H1 (cell line): ENCODE data around the gene GPR150. TPM values are rescaled to one million over a fixed set of nuclear protein-coding genes. Genes with fewer than 3 reads are reported as not detected.

ENCODE experiments used
- CTCF ChIA-PET: fragments of 300-600 bp; sonication (Branson Sonifier 250); formaldehyde crosslinking; loops from one replicate; lab custom pipeline; 2021; ENCODE audit not compliant: partially characterized antibody; lab: Charles Lee
- POLR2A ChIA-PET: fragments of 300-600 bp; sonication (Branson Sonifier 250); formaldehyde crosslinking; loops from one replicate; lab custom pipeline; 2021; ENCODE audit warnings: inconsistent platforms; ENCODE audit not compliant: partially characterized antibody; lab: Charles Lee
- DNase-seq, 2 experiments: peaks; one replicate each; pipeline versions ENCODE4 v3.0.0 to v3.0.0-alpha.2; 2010 to 2022; ENCODE audit warnings: low spot score in 2 of 2, low read depth in 1 of 2, mixed read lengths in 1 of 2
- FAIRE-seq: peaks from 2 replicates; lab custom pipeline; 2011; peaks lifted over from hg19 to GRCh38; lab: Jason Lieb, UNC
- H2AFZ ChIP-seq: 2 replicates; pipeline ENCODE4 v1.8.1; 2012; ENCODE audit warnings: low read length, inconsistent platforms
- H2AK5ac ChIP-seq: 2 replicates; pipeline ENCODE4 v1.6.1; 2013; ENCODE audit warnings: low read depth, low read length
- H2BK120ac ChIP-seq: replicated peaks from 2 replicates; pipeline ENCODE3; 2013; ENCODE audit warnings: low read depth, low read length, inconsistent platforms
- H2BK12ac ChIP-seq: 2 replicates; pipeline ENCODE4 v1.6.1; 2013; ENCODE audit warnings: low read depth, low read length
- H2BK15ac ChIP-seq: 2 replicates; pipeline ENCODE4 v1.6.1; 2013; ENCODE audit warnings: low read length
- H2BK20ac ChIP-seq: 2 replicates; pipeline ENCODE4 v1.6.1; 2013; ENCODE audit warnings: low read length
- H2BK5ac ChIP-seq: 2 replicates; pipeline ENCODE4 v1.6.1; 2013; ENCODE audit warnings: low read depth, low read length
- H3K14ac ChIP-seq: 2 replicates; pipeline ENCODE4 v1.6.1; 2013; ENCODE audit warnings: inconsistent platforms; ENCODE audit not compliant: insufficient read length
- H3K18ac ChIP-seq: 2 replicates; pipeline ENCODE4 v1.6.1; 2013; ENCODE audit warnings: low read length; ENCODE audit errors: extremely low read depth
- H3K23ac ChIP-seq: 2 replicates; pipeline ENCODE4 v1.6.1; 2013; ENCODE audit warnings: inconsistent platforms; ENCODE audit not compliant: insufficient read length
- H3K23me2 ChIP-seq: 2 replicates; pipeline ENCODE4 v1.6.1; 2013; ENCODE audit warnings: low read depth, low read length
- H3K27ac ChIP-seq: 2 replicates; pipeline ENCODE4 v1.6.1; 2011; ENCODE audit warnings: low read depth, low read length, inconsistent platforms
- H3K27me3 ChIP-seq, 4 experiments: replicated peaks in 1 of 4; 1 replicate in 1 of 4; 2 replicates in 3 of 4; pipeline versions ENCODE4 v1.6.1 to v1.8.1; 2011 to 2013; ENCODE audit warnings: low read length in 3 of 4, mild to moderate bottlenecking in 3 of 4, inconsistent platforms in 2 of 4, mixed read lengths in 2 of 4, moderate library complexity in 1 of 4; ENCODE audit not compliant: control insufficient read depth in 3 of 4, insufficient read depth in 3 of 4; ENCODE audit errors: extremely low read depth in 1 of 4
- H3K36me3 ChIP-seq, 4 experiments: 2 replicates each; pipeline versions ENCODE4 v1.6.1 to v1.8.1; 2011 to 2013; ENCODE audit warnings: mild to moderate bottlenecking in 4 of 4, low read length in 3 of 4, moderate library complexity in 2 of 4, control low read depth in 1 of 4, inconsistent platforms in 1 of 4; ENCODE audit not compliant: insufficient read depth in 4 of 4, control insufficient read depth in 2 of 4
- H3K4ac ChIP-seq: replicated peaks from 2 replicates; pipeline ENCODE3; 2013; ENCODE audit warnings: low read length, low read depth, mixed read lengths, inconsistent platforms; ENCODE audit not compliant: insufficient read length
- H3K4me1 ChIP-seq, 4 experiments: replicated peaks in 1 of 4; 1 replicate in 1 of 4; 2 replicates in 3 of 4; pipeline versions ENCODE4 v1.6.1 to v1.8.1; 2011 to 2013; ENCODE audit warnings: low read length in 3 of 4, inconsistent platforms in 2 of 4, mixed read lengths in 1 of 4; ENCODE audit not compliant: insufficient read depth in 4 of 4, control insufficient read depth in 3 of 4
- H3K4me2 ChIP-seq, 2 experiments: 2 replicates each; pipeline versions ENCODE4 v1.6.1 to v1.8.1; 2011 to 2013; ENCODE audit warnings: low read depth in 2 of 2, low read length in 2 of 2, control low read depth in 1 of 2, inconsistent platforms in 1 of 2, mild to moderate bottlenecking in 1 of 2; ENCODE audit not compliant: insufficient read depth in 1 of 2
- H3K4me3 ChIP-seq, 4 experiments: fragments of 200-600, 300-600 bp in 1 of 4; sonication (generic), shearing (Covaris generic), sonication (Bioruptor Twin) in 1 of 4; 2 replicates each; pipeline versions ENCODE4 v1.5.1 to v1.8.1; 2011 to 2016; ENCODE audit warnings: low read length in 4 of 4, low read depth in 3 of 4, control low read depth in 2 of 4, inconsistent platforms in 2 of 4, mild to moderate bottlenecking in 2 of 4, mixed read lengths in 1 of 4, moderate library complexity in 1 of 4; ENCODE audit not compliant: insufficient read depth in 2 of 4; ENCODE audit errors: extremely low read depth in 1 of 4
- H3K56ac ChIP-seq: replicated peaks from 2 replicates; pipeline ENCODE3; 2013; ENCODE audit warnings: low read depth, mild to moderate bottlenecking, mixed read lengths, low read length, inconsistent platforms; ENCODE audit not compliant: insufficient read length
- H3K79me1 ChIP-seq: 2 replicates; pipeline ENCODE4 v1.6.1; 2013; ENCODE audit warnings: low read depth, low read length, control low read depth
- H3K79me2 ChIP-seq, 2 experiments: 2 replicates each; pipeline versions ENCODE4 v1.6.1 to v1.8.1; 2012 to 2013; ENCODE audit warnings: low read length in 2 of 2, mild to moderate bottlenecking in 2 of 2, inconsistent platforms in 1 of 2; ENCODE audit not compliant: insufficient read depth in 2 of 2, control insufficient read depth in 1 of 2
- H3K9ac ChIP-seq, 4 experiments: replicated peaks in 1 of 4; 1 replicate in 1 of 4; 2 replicates in 3 of 4; pipeline versions ENCODE4 v1.6.1 to v1.8.1; 2011 to 2013; ENCODE audit warnings: low read depth in 3 of 4, low read length in 3 of 4, control low read depth in 2 of 4, mild to moderate bottlenecking in 2 of 4, moderate library complexity in 2 of 4, inconsistent platforms in 1 of 4; ENCODE audit errors: extremely low read depth in 1 of 4
- H3K9me3 ChIP-seq, 2 experiments: 2 replicates each; pipeline versions ENCODE4 v1.6.1 to v1.8.1; 2012 to 2013; ENCODE audit warnings: mild to moderate bottlenecking in 2 of 2, moderate library complexity in 2 of 2, control low read depth in 1 of 2, inconsistent platforms in 1 of 2, low read depth in 1 of 2, low read length in 1 of 2, mixed read lengths in 1 of 2; ENCODE audit not compliant: insufficient read depth in 2 of 2
- H4K20me1 ChIP-seq, 2 experiments: replicated peaks in 1 of 2; 2 replicates each; pipeline versions ENCODE3 to v1.8.1; 2011 to 2013; ENCODE audit warnings: inconsistent platforms in 2 of 2, low read length in 2 of 2, mild to moderate bottlenecking in 1 of 2; ENCODE audit not compliant: insufficient read depth in 2 of 2, control insufficient read depth in 1 of 2
- H4K5ac ChIP-seq: 2 replicates; pipeline ENCODE4 v1.6.1; 2013; ENCODE audit warnings: low read length, low read depth, mixed read lengths, inconsistent platforms; ENCODE audit not compliant: insufficient read length
- H4K8ac ChIP-seq: 2 replicates; pipeline ENCODE4 v1.8.0; 2013; ENCODE audit warnings: mild to moderate bottlenecking, moderate library complexity, low read length, inconsistent platforms; ENCODE audit not compliant: insufficient read depth; ENCODE audit errors: extremely low read depth
- H4K91ac ChIP-seq: replicated peaks from 2 replicates; pipeline ENCODE3; 2013; ENCODE audit warnings: low read length, mixed read lengths, inconsistent platforms; ENCODE audit not compliant: insufficient read length
- E2F6 ChIP-seq: IDR thresholded peaks from 2 replicates; pipeline ENCODE4 v1.6.1; 2012; ENCODE audit warnings: inconsistent platforms
- KDM4A ChIP-seq: IDR thresholded peaks from one replicate; pipeline ENCODE4 v1.7.1; 2012; ENCODE audit warnings: low read depth, mild to moderate bottlenecking, moderate library complexity, low read length, inconsistent platforms; ENCODE audit not compliant: severe bottlenecking
- MAFK ChIP-seq: IDR thresholded peaks from 2 replicates; pipeline ENCODE4 v1.6.1; 2012; ENCODE audit warnings: low read depth, mild to moderate bottlenecking, improper control_type of control experiment, low read length
- POLR2A ChIP-seq, 2 experiments: IDR thresholded peaks; 1 replicate in 1 of 2; 2 replicates in 1 of 2; pipeline ENCODE4 v1.6.1; 2011; ENCODE audit warnings: low read depth in 2 of 2, low read length in 2 of 2, mild to moderate bottlenecking in 2 of 2; ENCODE audit errors: control extremely low read depth in 1 of 2
- RFX5 ChIP-seq: IDR thresholded peaks from 2 replicates; pipeline ENCODE4 v1.6.1; 2011; ENCODE audit warnings: low read depth, low read length, improper control_type of control experiment, borderline replicate concordance
- polyA plus RNA-seq, 7 experiments: library from polyadenylated mRNA; depleted of rRNA in 3 of 7; stranded (reverse) in 5 of 7; unstranded in 2 of 7; fragments of >200 nt in 5 of 7; fragments of 200-250 nt in 2 of 7; gene quantifications; 1 replicate in 5 of 7; 2 replicates in 1 of 7; 4 replicates in 1 of 7; pipeline versions ENCODE4 v1.2.1 to v1.2.3, GENCODE V29; 2011 to 2013; ENCODE audit warnings: missing spikeins in 2 of 7, mixed read lengths in 2 of 7
- total RNA-seq: library from RNA; stranded (reverse); fragmentation: NEBNext Ultra II Directional; extraction: Animal tissue kit (Norgen Biotek cat#: 25700); gene quantifications from 2 replicates; pipeline ENCODE4 v1.2.1, GENCODE V29; 2021

GPR150 gene
- total and polyA plus RNA-seq, 2 of the 8 experiments (the other 6 are each of a cell fraction or from before 2014, with no cell fraction given) = 0.14 TPM; not detected in 1

GRCh38 chr5:95649842-95650620 is 30.1 kb downstream of the GPR150 start:
- Histone ChIP-seq H4K91ac (no peak overlapping the region), H3K9me3 (no peaks in the 10 kb centered on the region), H2BK120ac (no peak overlapping the region), H3K56ac (no peak overlapping the region), H2BK20ac (no peak overlapping the region), H4K20me1 (no peaks in the 10 kb centered on the region), H3K79me1 (no peaks in the 10 kb centered on the region), H3K27me3 (no peaks in the 10 kb centered on the region), H2BK12ac (no peak overlapping the region), H3K27ac (no peak overlapping the region), H3K14ac (no peak overlapping the region), H3K18ac (no peak overlapping the region), H3K9ac (no peak overlapping the region), H3K4me2 (no peak overlapping the region), H2AFZ (no peak overlapping the region), H2AK5ac (no peak overlapping the region), H4K5ac (no peak overlapping the region), H2BK5ac (no peak overlapping the region), H3K36me3 (no peaks in the 10 kb centered on the region), H3K4me3 (no peak overlapping the region), H3K4me1 (peaks cover 0 to 6% (median 3%) of the 10 kb centered on the region in 4 experiments; a peak in 2 of 7 replicates), H3K4ac (no peak overlapping the region), H3K23ac (no peak overlapping the region), H4K8ac (no peak overlapping the region), H3K23me2 (peaks cover 7% of the 10 kb centered on the region)
- CTCF ChIA-PET = interaction anchor here (1.0 to 1.3 kb wide), 4 partner anchors 8 to 16 kb away, joined by 3 to 4 read pairs (median 3); no protein-coding TSS in a partner anchor
- no peak for FAIRE-seq
- POLR2A ChIA-PET = no interaction called here
- no peak for TF ChIP-seq POLR2A (IDR thresholded peaks at IDR 0.05; ENCODE audit: control extremely low read depth in 1 of 2, low read depth in 2 of 2, low read length in 2 of 2)
- TF ChIP-seq MAFK = no peak
- TF ChIP-seq E2F6 = no peak
- no peak for TF ChIP-seq KDM4A
- no peak for TF ChIP-seq RFX5
- TF ChIP-seq, all 59 proteins: peak for 0
- H3K79me2 ChIP-seq = no peaks in the 10 kb centered on the region
- no peak for DNase-seq
- no peak overlapping the region for H2BK15ac ChIP-seq
